ENCODE measurements around the gene GNB1L.

DNA sequence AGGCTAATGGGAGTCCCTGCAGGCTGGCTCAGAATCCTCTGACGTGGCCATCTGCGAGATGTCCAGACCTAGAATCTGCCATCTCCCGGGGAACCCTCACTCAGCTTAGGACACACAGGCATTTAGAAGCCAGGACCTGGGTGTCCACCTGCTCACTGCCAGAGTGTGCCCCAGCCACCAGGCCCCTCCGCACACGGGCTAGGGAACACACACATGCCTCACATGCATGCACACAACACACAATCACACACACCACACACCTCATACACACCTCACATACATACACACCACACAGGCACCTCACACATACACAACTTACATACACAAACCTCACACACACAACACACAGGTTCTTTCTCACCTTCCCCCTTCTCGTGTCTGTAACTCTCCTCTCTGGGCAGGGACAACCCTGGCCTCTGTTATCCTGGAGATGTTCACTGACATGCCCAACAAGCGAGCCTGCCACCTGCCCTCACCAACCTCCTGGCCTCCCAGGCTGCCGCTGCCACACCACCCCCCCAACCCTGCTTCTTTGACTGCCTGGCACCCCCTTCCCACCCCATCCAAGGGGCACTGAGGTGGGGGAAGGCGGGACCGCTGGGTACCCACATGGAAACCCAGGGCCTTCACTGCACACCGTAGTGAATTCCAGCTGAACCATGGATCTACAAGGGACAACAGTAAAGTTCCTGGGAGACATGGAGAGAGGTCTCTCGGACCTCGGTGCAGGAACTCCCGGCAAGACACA, 38.1 kb downstream of the GNB1L start:
- no peak for TF ChIP-seq GATA2 (IDR thresholded peaks at IDR 0.05; ENCODE audit: low read depth, low read length)
- TF ChIP-seq GATA3 (IDR thresholded peaks at IDR 0.05; ENCODE audit: low read depth, low read length) = no peak

Data from SH-SY5Y (cell line).